Left lung (tissue), 10 donors: Measurements from ENCODE around the gene MTOR. TPM values are rescaled to one million over a fixed set of nuclear protein-coding genes. Genes with fewer than 3 reads are reported as not detected.
"Not testable (repeated sequence)": the region's sequence is repeated elsewhere in the genome, so short reads cannot be mapped to it uniquely, and the experiment has no call there.

Experiments used
- ATAC-seq: fragments of 200-7000 bp; cut with Tn5 transposase; one replicate; pipeline ENCODE4 v1.9.1; 2020; ENCODE audit warnings: moderate library complexity
- DNase-seq, 4 donors: peaks; one replicate each; pipeline ENCODE4 v3.0.0-alpha.2; 2013 to 2020
- H3K27ac ChIP-seq, 2 donors: fragments of 200-600 bp; sonication (generic) in 1 of 2; one replicate each; pipeline versions ENCODE4 v1.5.0 to v1.8.0; 2020 to 2021
- H3K27me3 ChIP-seq, 2 donors: fragments of 200-600 bp; sonication (generic) in 1 of 2; one replicate each; pipeline versions ENCODE4 v1.5.0 to v1.8.0; 2020 to 2021
- H3K36me3 ChIP-seq, 2 donors: fragments of 200-600 bp; sonication (generic) in 1 of 2; one replicate each; pipeline versions ENCODE4 v1.5.0 to v1.8.0; 2020 to 2021
- H3K4me1 ChIP-seq, 2 donors: fragments of 200-600 bp; one replicate each; pipeline ENCODE4 v1.8.0; 2021
- H3K4me3 ChIP-seq, 2 donors: fragments of 200-600 bp; sonication (generic) in 1 of 2; one replicate each; pipeline versions ENCODE4 v1.5.0 to v1.8.0; 2020 to 2021; ENCODE audit warnings: mild to moderate bottlenecking in 1 of 2
- H3K9me3 ChIP-seq, 2 donors: fragments of 200-600 bp; sonication (generic) in 1 of 2; one replicate each; pipeline versions ENCODE4 v1.5.0 to v1.8.0; 2020 to 2021
- CTCF ChIP-seq, 2 donors: fragments of 200-600 bp; sonication (generic) in 1 of 2; IDR thresholded peaks; one replicate each; pipeline versions ENCODE4 v1.5.0 to v1.8.0; 2021; ENCODE audit warnings: antibody characterized with exemption in 2 of 2
- intact Hi-C, 2 donors: fragments of 100-400 bp; cut with DNase I; formaldehyde crosslinking; loops; one replicate each; pipeline versions ENCODE4 v1.11.2 to v1.14.2; 2022
- polyA plus RNA-seq, 6 donors: library from polyadenylated mRNA; unstranded; fragments of 120-200 nt; gene quantifications; one replicate each; pipeline ENCODE4 v1.2.1, GENCODE V29; 2013; ENCODE audit not compliant: insufficient read length in 6 of 6
- total RNA-seq, 2 donors: library from RNA; stranded (reverse); fragmentation: NEBNext Ultra II Directional; extraction: Animal tissue kit (Norgen Biotek cat#: 25700); gene quantifications; one replicate each; pipeline ENCODE4 v1.2.1, GENCODE V29; 2021
- donor health status: DM: no; HTN: yes; CAD: no.
- donor health status: DM: no; HTN: no; CAD: no.

The MTOR gene
- total and polyA plus RNA-seq, 8 donors: 38.0 to 45.4 (median 39.9) TPM

DNA sequence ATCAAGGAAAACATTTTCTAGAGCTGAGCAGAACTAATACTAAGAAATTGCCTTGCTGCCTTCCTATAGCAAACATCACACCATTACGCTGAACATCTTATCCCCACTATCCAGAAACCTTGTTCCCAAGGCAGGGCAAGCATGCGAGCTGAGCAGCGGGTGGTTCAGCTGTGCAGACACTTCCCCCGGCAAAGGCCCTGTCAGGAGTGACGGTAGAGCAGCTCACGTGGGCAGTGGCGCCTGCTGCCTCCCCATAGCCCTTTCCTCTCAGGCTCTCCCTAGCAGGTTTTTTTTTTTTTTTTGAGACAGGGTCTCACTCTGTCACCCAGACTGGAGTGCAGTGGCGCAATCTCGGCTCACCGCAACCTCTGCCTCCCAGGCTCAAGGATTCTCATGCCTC is 86.9 kb downstream of the MTOR start:
- Histone ChIP-seq H3K4me1 (peaks cover 0 to 3% of the 10 kb centered on the region in 2 donors), H3K27me3 (no peaks in the 10 kb centered on the region), H3K27ac (no peak overlapping the region), H3K36me3 (peaks cover 0 to 30% of the 10 kb centered on the region in 2 donors), H3K9me3 (no peaks in the 10 kb centered on the region), H3K4me3 (no peak overlapping the region)
- TF ChIP-seq CTCF (IDR thresholded peaks at IDR 0.05): no peak
- intact Hi-C loops: no loop called here
- ATAC-seq: no peak
- no peak for DNase-seq

GRCh38 chr1:11174261-11174942 is 87.9 kb downstream of the MTOR start:
- no peaks in the 10 kb centered on the region for H3K27me3 ChIP-seq
- no peak overlapping the region for H3K4me3 ChIP-seq
- ATAC-seq (no peak), DNase-seq (no peak)
- intact Hi-C loops: no loop called here
- H3K9me3 ChIP-seq: no peaks in the 10 kb centered on the region
- no peak overlapping the region for H3K27ac ChIP-seq
- H3K36me3 ChIP-seq: peaks cover 0 to 20% of the 10 kb centered on the region in 2 donors
- TF ChIP-seq CTCF (IDR thresholded peaks at IDR 0.05): no peak
- H3K4me1 ChIP-seq: peaks cover 0 to 3% of the 10 kb centered on the region in 2 donors

GRCh38 chr1:11170102-11170501 is 92.2 kb downstream of the MTOR start:
- TF ChIP-seq CTCF (IDR thresholded peaks at IDR 0.05): no peak
- Histone ChIP-seq H3K9me3 (no peaks in the 10 kb centered on the region), H3K27me3 (no peaks in the 10 kb centered on the region), H3K4me3 (no peak overlapping the region), H3K27ac (no peak overlapping the region), H3K36me3 (peaks cover 0 to 16% of the 10 kb centered on the region in 2 donors), H3K4me1 (no peaks in the 10 kb centered on the region)
- intact Hi-C loops: no loop called here
- ATAC-seq (no peak), DNase-seq (no peak)

GRCh38 chr1:11169202-11169601 is 93.1 kb downstream of the MTOR start:
- no peak overlapping the region for H3K4me3 ChIP-seq
- no peak for ATAC-seq
- H3K27ac ChIP-seq: no peak overlapping the region
- no peaks in the 10 kb centered on the region for H3K4me1 ChIP-seq
- H3K36me3 ChIP-seq: peaks cover 0 to 16% of the 10 kb centered on the region in 2 donors
- H3K27me3 ChIP-seq: no peaks in the 10 kb centered on the region
- TF ChIP-seq CTCF (IDR thresholded peaks at IDR 0.05): no peak
- no peak for DNase-seq
- intact Hi-C loops: no loop called here
- H3K9me3 ChIP-seq: no peaks in the 10 kb centered on the region

DNA sequence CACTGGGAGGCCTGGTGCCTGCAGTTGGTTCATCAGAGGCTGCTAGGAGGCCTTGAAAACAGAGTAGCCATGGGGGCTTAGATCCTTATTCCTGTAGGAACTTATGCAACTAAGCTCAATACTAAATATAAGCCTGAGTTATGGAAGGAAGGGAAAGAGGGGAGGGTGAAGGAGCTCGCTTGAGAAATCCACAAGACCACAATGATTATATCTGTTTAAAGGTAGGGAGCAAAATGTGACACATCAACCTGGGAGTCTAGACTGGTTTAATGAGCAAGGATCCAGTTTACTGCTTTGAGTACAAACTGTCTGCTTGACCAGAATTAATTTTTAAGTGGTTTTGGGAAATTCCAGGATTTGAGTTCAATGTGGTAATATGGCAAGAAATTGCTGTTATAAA is 93.6 kb downstream of the MTOR start:
- H3K4me3 ChIP-seq: no peak overlapping the region
- ATAC-seq (no peak), DNase-seq (no peak)
- H3K9me3 ChIP-seq: no peaks in the 10 kb centered on the region
- H3K27me3 ChIP-seq: no peaks in the 10 kb centered on the region
- H3K4me1 ChIP-seq: no peaks in the 10 kb centered on the region
- H3K36me3 ChIP-seq: peaks cover 0 to 16% of the 10 kb centered on the region in 2 donors
- no peak overlapping the region for H3K27ac ChIP-seq
- intact Hi-C loops: no loop called here
- no peak for TF ChIP-seq CTCF (IDR thresholded peaks at IDR 0.05)

DNA sequence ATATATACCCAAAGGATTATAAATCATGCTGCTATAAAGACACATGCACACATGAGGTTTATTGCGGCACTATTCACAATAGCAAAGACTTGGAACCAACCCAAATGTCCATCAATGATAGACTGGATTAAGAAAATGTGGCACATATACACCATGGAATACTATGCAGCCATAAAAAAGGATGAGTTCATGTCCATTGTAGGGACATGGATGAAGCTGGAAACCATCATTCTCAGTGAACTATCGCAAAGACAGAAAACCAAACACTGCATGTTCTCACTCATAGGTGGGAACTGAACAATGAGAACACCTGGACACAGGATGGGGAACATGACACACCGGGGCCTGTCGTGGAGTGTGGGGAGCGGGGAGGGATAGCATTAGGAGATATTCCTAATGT is 95.6 kb downstream of the MTOR start:
- H3K4me3 ChIP-seq, DNase-seq, intact Hi-C loops, H3K9me3 ChIP-seq, H3K4me1 ChIP-seq, H3K27ac ChIP-seq, ATAC-seq, H3K27me3 ChIP-seq: not testable (repeated sequence)
- peaks cover 0 to 16% of the 10 kb centered on the region in 2 donors for H3K36me3 ChIP-seq

DNA sequence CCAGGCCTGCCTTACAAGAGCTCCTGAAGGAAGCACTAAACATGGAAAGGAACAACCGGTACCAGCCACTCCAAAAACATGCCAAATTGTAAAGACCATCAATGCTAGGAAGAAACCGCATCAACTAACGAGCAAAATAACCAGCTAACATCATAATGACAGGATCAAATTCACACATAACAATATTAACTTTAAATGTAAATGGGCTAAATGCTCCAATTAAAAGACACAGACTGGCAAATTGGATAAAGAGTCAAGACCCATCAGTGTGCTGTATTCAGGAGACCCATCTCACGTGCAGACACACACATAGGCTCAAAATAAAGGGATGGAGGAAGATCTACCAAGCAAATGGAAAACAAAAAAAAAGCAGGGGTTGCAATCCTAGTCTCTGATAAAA is 99.6 kb downstream of the MTOR start:
- H3K4me3 ChIP-seq, H3K27me3 ChIP-seq, H3K27ac ChIP-seq, DNase-seq, H3K9me3 ChIP-seq, H3K4me1 ChIP-seq, intact Hi-C loops, ATAC-seq: not testable (repeated sequence)
- peaks cover 0 to 24% of the 10 kb centered on the region in 2 donors for H3K36me3 ChIP-seq
